Activated naive CD4-positive, alpha-beta T cell treated with Interleukin-2 at 50 U/mL for 16 hours (primary cell): ENCODE results near the gene RAPGEF3.
A peak's percentile ranks its signal among the peaks of the same experiment; 100 is the strongest.

Source experiments
- DNase-seq: peaks from one replicate; pipeline ENCODE4 v3.0.0-alpha.2; 2020

Gene RAPGEF3

GRCh38 chr12:47758834-47759690, at the start of gene RAPGEF3:
Gene RAPGEF3 (minus strand): TSS chr12:47758880. CDS start chr12:47758556, 324 bp downstream.
- peak; percentile 71 for DNase-seq

- peak; percentile 83 for DNase-seq
Observed at GRCh38 chr12:47808050-47808449, 49.4 kb upstream of the RAPGEF3 start.

- DNase-seq, result no peak
Observed at GRCh38 chr12:47807338-47807737, 48.7 kb upstream of the RAPGEF3 start.

- DNase-seq, result no peak
Observed at GRCh38 chr12:47805417-47805816, 46.7 kb upstream of the RAPGEF3 start.

- DNase-seq, result no peak
Observed at GRCh38 chr12:47804171-47804570, 45.5 kb upstream of the RAPGEF3 start.

GRCh38 chr12:47803191-47803875, 44.7 kb upstream of the RAPGEF3 start:
- no peak for DNase-seq

- no peak for DNase-seq
Observed at GRCh38 chr12:47802312-47802711, 43.6 kb upstream of the RAPGEF3 start.

GRCh38 chr12:47801904-47802246, 43.2 kb upstream of the RAPGEF3 start:
- no peak for DNase-seq

- DNase-seq, result no peak
Observed at GRCh38 chr12:47801170-47801903, 42.7 kb upstream of the RAPGEF3 start.

GRCh38 chr12:47800582-47800981, 41.9 kb upstream of the RAPGEF3 start:
- no peak for DNase-seq

GRCh38 chr12:47799357-47799955, 40.8 kb upstream of the RAPGEF3 start:
- DNase-seq, result no peak

- DNase-seq, result no peak
Observed at GRCh38 chr12:47798382-47798948, 39.8 kb upstream of the RAPGEF3 start.

GRCh38 chr12:47797441-47797840, 38.8 kb upstream of the RAPGEF3 start:
- no peak for DNase-seq

GRCh38 chr12:47795814-47796411, 37.2 kb upstream of the RAPGEF3 start:
- DNase-seq, result no peak

- DNase-seq, result no peak
Observed at GRCh38 chr12:47795121-47795813, 36.6 kb upstream of the RAPGEF3 start.

- DNase-seq, result no peak
Observed at GRCh38 chr12:47794679-47795078, 36.0 kb upstream of the RAPGEF3 start.

- DNase-seq, result no peak
Observed at GRCh38 chr12:47793015-47793681, 34.5 kb upstream of the RAPGEF3 start.

GRCh38 chr12:47791874-47792273, 33.2 kb upstream of the RAPGEF3 start:
- DNase-seq, result no peak

GRCh38 chr12:47791351-47791746, 32.7 kb upstream of the RAPGEF3 start:
- DNase-seq, result no peak

- no peak for DNase-seq
Observed at GRCh38 chr12:47790676-47791350, 32.1 kb upstream of the RAPGEF3 start.
